Subcutaneous abdominal adipose tissue (tissue), 5 donors: ENCODE measurements around the gene RBFOX2.

ENCODE experiments used
- H3K27ac ChIP-seq: one replicate; pipeline ENCODE4 v1.7.0; 2013; ENCODE audit warnings: low read depth, mild to moderate bottlenecking, inconsistent platforms, low read length, moderate library complexity
- H3K27me3 ChIP-seq, 5 donors: one replicate each; pipeline ENCODE4 v1.7.0; 2013; ENCODE audit warnings: low read length in 5 of 5, inconsistent platforms in 1 of 5; ENCODE audit not compliant: control insufficient read depth in 5 of 5, insufficient read depth in 4 of 5
- H3K36me3 ChIP-seq, 5 donors: one replicate each; pipeline ENCODE4 v1.7.0; 2013; ENCODE audit warnings: low read length in 5 of 5; ENCODE audit not compliant: control insufficient read depth in 5 of 5, insufficient read depth in 5 of 5
- H3K4me1 ChIP-seq, 5 donors: one replicate each; pipeline ENCODE4 v1.7.0; 2013; ENCODE audit warnings: low read length in 5 of 5, mild to moderate bottlenecking in 3 of 5, moderate library complexity in 1 of 5; ENCODE audit not compliant: control insufficient read depth in 5 of 5, insufficient read depth in 5 of 5
- H3K4me3 ChIP-seq, 5 donors: one replicate each; pipeline ENCODE4 v1.7.0; 2013; ENCODE audit warnings: low read length in 5 of 5, low read depth in 1 of 5
- H3K9ac ChIP-seq, 5 donors: one replicate each; pipeline ENCODE4 v1.7.0; 2013; ENCODE audit warnings: low read length in 5 of 5, mild to moderate bottlenecking in 4 of 5, moderate library complexity in 3 of 5
- H3K9me3 ChIP-seq, 5 donors: one replicate each; pipeline ENCODE4 v1.7.0; 2013; ENCODE audit warnings: low read length in 5 of 5; ENCODE audit not compliant: control insufficient read depth in 5 of 5
- donor health status: healthy.
- donor health status: healthy.
- donor health status: healthy.
- donor health status: healthy.
- donor health status: healthy.

RBFOX2 gene

GRCh38 chr22:35955546-35955945, 73.1 kb downstream of the RBFOX2 start:
- Histone ChIP-seq H3K36me3 (no peaks in the 10 kb centered on the region), H3K9me3 (no peaks in the 10 kb centered on the region), H3K27me3 (no peaks in the 10 kb centered on the region), H3K4me1 (peaks cover 0 to 16% (median 5%) of the 10 kb centered on the region in 5 donors), H3K9ac (no peak overlapping the region), H3K27ac (no peak overlapping the region), H3K4me3 (no peak overlapping the region)

- Histone ChIP-seq H3K9ac (no peak overlapping the region), H3K27ac (no peak overlapping the region), H3K27me3 (no peaks in the 10 kb centered on the region), H3K4me1 (no peaks in the 10 kb centered on the region), H3K36me3 (no peaks in the 10 kb centered on the region), H3K4me3 (no peak overlapping the region), H3K9me3 (no peaks in the 10 kb centered on the region)
These were observed 76.0 kb downstream of the RBFOX2 start for GRCh38 chr22:35952576-35952975.

- H3K36me3 ChIP-seq: no peaks in the 10 kb centered on the region
- no peak overlapping the region for H3K27ac ChIP-seq
- H3K27me3 ChIP-seq: no peaks in the 10 kb centered on the region
- no peak overlapping the region for H3K4me3 ChIP-seq
- no peaks in the 10 kb centered on the region for H3K4me1 ChIP-seq
- no peak overlapping the region for H3K9ac ChIP-seq
- no peaks in the 10 kb centered on the region for H3K9me3 ChIP-seq
These were observed 78.4 kb downstream of the RBFOX2 start for GRCh38 chr22:35950262-35950661.

GRCh38 chr22:35949243-35949642, 79.4 kb downstream of the RBFOX2 start:
- Histone ChIP-seq H3K27ac (no peak overlapping the region), H3K9ac (no peak overlapping the region), H3K27me3 (no peaks in the 10 kb centered on the region), H3K4me3 (no peak overlapping the region), H3K9me3 (no peaks in the 10 kb centered on the region), H3K4me1 (peaks cover 0 to 8% (median 4%) of the 10 kb centered on the region in 5 donors), H3K36me3 (no peaks in the 10 kb centered on the region)

GRCh38 chr22:35947794-35948425, 80.7 kb downstream of the RBFOX2 start:
- H3K4me1 ChIP-seq: peaks cover 0 to 10% (median 4%) of the 10 kb centered on the region in 5 donors
- H3K9me3 ChIP-seq: no peaks in the 10 kb centered on the region
- no peak overlapping the region for H3K27ac ChIP-seq
- H3K9ac ChIP-seq: no peak overlapping the region
- H3K4me3 ChIP-seq: no peak overlapping the region
- H3K36me3 ChIP-seq: no peaks in the 10 kb centered on the region
- no peaks in the 10 kb centered on the region for H3K27me3 ChIP-seq

GRCh38 chr22:35944458-35944857, 84.2 kb downstream of the RBFOX2 start:
- peak overlapping the region in 1 of 5 donors; percentile 47 for H3K9ac ChIP-seq
- H3K9me3 ChIP-seq: no peaks in the 10 kb centered on the region
- peaks cover 0 to 10% (median 4%) of the 10 kb centered on the region in 5 donors for H3K4me1 ChIP-seq
- H3K27ac ChIP-seq: no peak overlapping the region
- H3K27me3 ChIP-seq: no peaks in the 10 kb centered on the region
- H3K4me3 ChIP-seq: no peak overlapping the region
- no peaks in the 10 kb centered on the region for H3K36me3 ChIP-seq

- Histone ChIP-seq H3K27me3 (no peaks in the 10 kb centered on the region), H3K4me3 (no peak overlapping the region), H3K36me3 (peaks cover 0 to 6% (median 2%) of the 10 kb centered on the region in 5 donors), H3K9ac (no peak overlapping the region), H3K4me1 (peaks cover 0 to 10% (median 4%) of the 10 kb centered on the region in 5 donors), H3K9me3 (no peaks in the 10 kb centered on the region), H3K27ac (no peak overlapping the region)
These were observed 88.5 kb downstream of the RBFOX2 start for GRCh38 chr22:35940166-35940565.

GRCh38 chr22:35938226-35938625, 90.4 kb downstream of the RBFOX2 start:
- H3K4me3 ChIP-seq: no peak overlapping the region
- H3K36me3 ChIP-seq: peaks cover 0 to 6% (median 2%) of the 10 kb centered on the region in 5 donors
- H3K27me3 ChIP-seq: no peaks in the 10 kb centered on the region
- no peak overlapping the region for H3K27ac ChIP-seq
- no peak overlapping the region for H3K9ac ChIP-seq
- H3K4me1 ChIP-seq: no peaks in the 10 kb centered on the region
- no peaks in the 10 kb centered on the region for H3K9me3 ChIP-seq

GRCh38 chr22:35930933-35931332, 97.7 kb downstream of the RBFOX2 start:
- no peaks in the 10 kb centered on the region for H3K9me3 ChIP-seq
- H3K4me1 ChIP-seq: no peaks in the 10 kb centered on the region
- H3K27ac ChIP-seq: no peak overlapping the region
- peaks cover 0 to 6% (median 0%) of the 10 kb centered on the region in 5 donors for H3K36me3 ChIP-seq
- no peaks in the 10 kb centered on the region for H3K27me3 ChIP-seq
- no peak overlapping the region for H3K9ac ChIP-seq
- no peak overlapping the region for H3K4me3 ChIP-seq

- Histone ChIP-seq H3K9me3 (no peaks in the 10 kb centered on the region), H3K27me3 (no peaks in the 10 kb centered on the region), H3K4me3 (no peak overlapping the region), H3K36me3 (no peaks in the 10 kb centered on the region), H3K4me1 (peaks cover 0 to under 1% (median 0%) of the 10 kb centered on the region in 5 donors), H3K9ac (no peak overlapping the region), H3K27ac (no peak overlapping the region)
These were observed 100.3 kb downstream of the RBFOX2 start for GRCh38 chr22:35928285-35928798.
